CD4-positive, alpha-beta T cell treated with Interleukin-15 for 4 hours (primary cell): ENCODE results near the gene TRUB1.
"Not testable (repeated sequence)": the region's sequence is repeated elsewhere in the genome, so short reads cannot be mapped to it uniquely, and the experiment has no call there.

Source experiments
- DNase-seq: peaks from one replicate; pipeline ENCODE4 v3.0.0-alpha.2; 2020; ENCODE audit warnings: low spot score

TRUB1 gene

DNA sequence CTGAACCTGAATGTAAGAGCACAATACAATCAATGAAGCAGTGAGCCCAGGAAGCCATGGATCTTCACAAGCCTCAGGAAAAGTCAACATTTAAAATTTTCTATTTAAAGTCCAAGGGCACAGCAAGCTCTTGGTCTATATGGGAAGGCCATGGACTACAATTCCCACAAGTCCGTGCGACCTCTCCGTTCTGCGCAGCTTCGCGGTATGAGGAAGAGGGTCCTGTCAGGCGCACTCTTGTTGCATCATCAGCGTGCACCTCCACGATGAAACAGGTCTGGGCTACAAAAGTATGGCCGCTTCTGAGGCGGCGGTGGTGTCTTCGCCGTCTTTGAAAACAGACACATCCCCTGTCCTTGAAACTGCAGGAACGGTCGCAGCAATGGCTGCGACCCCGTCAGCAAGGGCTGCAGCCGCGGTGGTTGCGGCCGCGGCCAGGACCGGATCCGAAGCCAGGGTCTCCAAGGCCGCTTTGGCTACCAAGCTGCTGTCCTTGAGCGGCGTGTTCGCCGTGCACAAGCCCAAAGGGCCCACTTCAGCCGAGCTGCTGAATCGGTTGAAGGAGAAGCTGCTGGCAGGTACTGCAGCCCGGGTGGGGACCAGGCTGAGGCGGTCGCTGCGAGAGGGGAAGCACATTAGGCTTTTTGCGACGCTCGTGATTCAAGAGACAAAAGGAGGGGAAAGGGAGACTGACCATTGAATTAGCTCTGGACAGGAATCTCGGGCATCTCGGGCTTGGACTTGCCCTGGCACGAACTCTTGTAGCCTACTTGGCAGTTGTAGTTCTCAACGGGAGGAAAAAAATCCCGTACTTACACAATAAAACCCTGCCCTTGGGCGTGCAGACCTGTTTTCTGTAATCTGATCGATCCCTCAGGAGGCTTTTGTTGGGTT lies at the start of gene TRUB1:
TSS of gene TRUB1 (plus strand) at position 234 of the 894 bp plus-strand sequence. CDS start at position 293, 59 bp downstream.
- peak; percentile 88 for DNase-seq

GRCh38 chr10:114893251-114893650 lies 44.7 kb upstream of the TRUB1 start:
- no peak for DNase-seq

GRCh38 chr10:114894911-114895310 lies 43.1 kb upstream of the TRUB1 start:
- no peak for DNase-seq

- not testable (repeated sequence) for DNase-seq
Measured at GRCh38 chr10:114897011-114897410, 41.0 kb upstream of the TRUB1 start.

GRCh38 chr10:114897593-114897992 lies 40.4 kb upstream of the TRUB1 start:
- DNase-seq = no peak

DNA sequence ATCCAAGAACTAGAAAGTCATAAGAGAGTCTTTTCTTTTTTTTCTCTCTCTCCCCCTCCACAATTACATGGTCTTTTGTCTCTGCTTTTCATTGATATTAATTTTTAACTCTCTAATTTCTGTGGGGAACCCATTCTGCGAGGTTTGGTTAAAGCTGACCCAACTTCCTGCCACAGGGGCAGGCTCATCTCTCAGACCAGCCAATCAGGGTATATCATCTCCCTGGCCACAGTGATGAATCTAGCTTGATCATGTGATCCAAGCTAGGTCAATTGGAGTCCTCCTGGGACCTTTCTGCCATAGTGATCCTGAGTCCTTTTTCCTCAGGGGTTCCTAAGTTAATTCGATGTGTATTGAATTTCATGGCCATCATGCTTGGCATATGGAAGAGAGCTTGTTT lies 38.0 kb upstream of the TRUB1 start:
- DNase-seq = no peak

- no peak for DNase-seq
Measured at GRCh38 chr10:114900658-114901057, 37.3 kb upstream of the TRUB1 start.

DNA sequence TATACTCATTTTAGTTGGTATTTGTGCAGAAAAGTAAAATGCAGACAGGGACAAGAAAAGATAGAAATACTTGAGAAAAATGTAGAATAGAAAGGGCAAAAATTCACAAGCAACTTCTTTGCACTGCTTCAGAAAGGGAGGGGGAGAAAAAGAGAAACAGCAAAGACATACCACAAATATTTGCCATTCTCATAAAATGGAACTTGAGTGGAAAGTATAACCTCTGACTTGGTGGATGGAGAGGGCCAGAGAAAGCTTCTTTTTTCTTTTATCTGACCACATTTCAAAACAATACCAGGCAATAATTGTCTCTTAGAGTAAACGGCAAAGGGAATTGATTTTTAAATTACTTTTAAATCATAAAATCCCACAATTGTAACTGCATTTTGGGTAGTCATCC lies 35.8 kb upstream of the TRUB1 start:
- DNase-seq = no peak

DNA sequence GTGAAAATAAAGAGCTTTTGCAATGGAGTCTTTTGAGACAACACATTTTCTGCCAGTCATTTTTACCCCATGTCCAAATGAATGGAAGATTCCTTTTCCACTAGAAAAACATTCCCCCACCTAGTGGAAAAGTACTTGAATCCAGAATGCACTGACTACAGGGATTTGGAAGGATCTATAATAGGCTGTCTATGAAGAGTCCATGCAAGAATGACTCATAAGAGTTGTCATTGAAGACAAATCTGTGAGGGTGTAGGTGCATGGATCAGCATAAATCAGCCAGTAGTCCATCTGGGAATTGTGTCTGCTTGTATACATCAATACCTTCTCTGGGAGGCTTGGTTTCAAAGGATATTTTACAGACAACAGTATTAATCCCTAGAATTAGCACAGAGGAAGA lies 32.5 kb upstream of the TRUB1 start:
- DNase-seq = no peak

- DNase-seq = no peak
Measured at GRCh38 chr10:114906981-114907380, 31.0 kb upstream of the TRUB1 start.

GRCh38 chr10:114908896-114909295 lies 29.1 kb upstream of the TRUB1 start:
- DNase-seq = no peak

- no peak for DNase-seq
Measured at GRCh38 chr10:114911052-114911711, 26.8 kb upstream of the TRUB1 start.

- DNase-seq = no peak
Measured at GRCh38 chr10:114911801-114912469, 26.1 kb upstream of the TRUB1 start.

- no peak for DNase-seq
Measured at GRCh38 chr10:114912470-114912859, 25.5 kb upstream of the TRUB1 start.

- DNase-seq = no peak
Measured at GRCh38 chr10:114914560-114914959, 23.4 kb upstream of the TRUB1 start.

DNA sequence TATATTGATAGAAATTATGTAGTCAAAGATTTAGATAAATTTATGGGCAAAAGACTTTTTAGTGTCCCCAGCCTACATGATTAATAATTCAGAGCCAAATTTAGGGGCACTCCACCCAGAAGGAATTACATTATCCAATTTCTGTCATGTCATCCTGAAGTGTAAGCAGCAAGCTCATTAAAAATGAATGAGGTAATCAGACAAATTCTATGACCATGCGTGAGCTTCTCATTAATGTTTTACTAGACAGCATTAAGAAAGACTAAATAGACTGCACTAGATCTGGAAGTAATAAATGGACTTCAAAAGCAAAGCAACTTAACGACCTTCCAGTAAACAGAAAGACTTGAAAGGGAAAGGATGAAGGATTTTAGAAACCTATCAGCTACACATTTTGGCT lies 22.7 kb upstream of the TRUB1 start:
- DNase-seq = no peak

GRCh38 chr10:114916653-114917052 lies 21.3 kb upstream of the TRUB1 start:
- no peak for DNase-seq

DNA sequence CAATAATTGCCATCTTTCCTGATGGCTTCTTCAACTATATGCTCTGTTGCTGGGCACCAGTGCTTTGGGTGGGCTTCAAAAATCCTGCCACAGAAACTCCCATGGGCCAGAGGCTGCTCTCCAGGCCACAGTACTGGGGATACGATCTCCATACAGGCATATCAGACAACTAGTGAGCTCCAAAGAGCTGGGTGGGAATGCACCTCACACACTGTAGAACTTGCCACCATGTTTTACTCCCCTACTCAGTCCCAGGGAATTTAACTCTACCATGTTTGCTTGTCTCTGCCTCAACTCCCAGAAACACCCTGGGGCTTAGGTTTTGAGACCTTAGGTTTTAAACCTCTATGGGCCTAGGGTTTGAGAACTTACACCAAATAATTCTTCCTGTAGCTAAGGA lies 20.5 kb upstream of the TRUB1 start:
- DNase-seq = no peak

DNA sequence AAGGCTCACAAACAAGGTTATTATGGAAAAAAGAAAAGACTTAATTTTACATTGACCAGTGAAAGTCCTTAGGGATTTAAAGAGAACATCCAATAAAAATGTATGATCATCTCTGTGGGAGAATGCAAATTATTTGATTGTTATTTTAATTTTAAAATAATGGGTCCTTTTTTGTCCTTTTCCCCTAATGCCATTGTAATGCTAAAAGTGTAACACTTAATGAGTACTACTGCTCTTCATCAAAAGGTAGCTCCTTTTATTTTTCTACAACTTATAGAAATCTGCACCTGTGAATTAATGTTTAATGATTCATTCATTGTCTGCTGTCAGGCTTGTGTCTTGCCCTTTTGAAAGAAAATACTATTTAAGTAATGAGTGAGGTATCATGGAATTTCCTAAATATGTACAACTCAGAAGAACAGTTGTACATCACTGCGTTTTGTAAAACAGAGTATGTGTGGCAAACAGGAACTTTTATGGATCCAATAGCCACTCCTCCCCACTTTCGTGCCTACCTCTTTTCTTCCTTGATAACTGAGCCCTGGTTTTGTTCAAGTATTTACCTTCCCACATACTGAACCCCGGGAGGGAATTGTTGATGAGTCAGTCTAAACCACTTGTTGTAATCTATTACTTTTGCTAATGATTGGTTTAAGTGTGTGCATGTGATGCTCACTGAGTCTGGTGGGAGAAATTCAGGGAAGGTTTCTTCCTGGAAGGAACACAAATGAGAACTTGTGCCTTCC lies 19.9 kb upstream of the TRUB1 start:
- no peak for DNase-seq

DNA sequence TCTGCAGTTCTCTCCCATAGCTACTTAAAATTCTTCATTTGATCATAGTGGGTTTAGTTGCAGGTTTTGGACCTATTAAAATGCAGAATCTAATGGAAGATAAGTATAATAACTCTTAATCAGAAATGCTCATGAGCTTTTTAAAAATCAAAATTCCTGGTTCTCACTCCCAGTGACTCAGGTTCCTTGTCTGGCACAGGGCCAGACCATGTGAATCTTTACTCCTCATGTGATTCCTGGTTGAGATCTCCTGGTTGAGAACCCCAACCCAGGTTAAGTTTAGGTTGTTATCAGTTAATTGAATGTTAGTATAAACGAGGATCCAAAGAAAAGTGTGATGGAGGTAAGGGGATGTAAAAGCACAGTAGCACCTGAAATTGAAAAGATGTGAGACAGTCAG lies 17.5 kb upstream of the TRUB1 start:
- no peak for DNase-seq

GRCh38 chr10:114922003-114922402 lies 16.0 kb upstream of the TRUB1 start:
- no peak for DNase-seq

GRCh38 chr10:114923551-114923950 lies 14.4 kb upstream of the TRUB1 start:
- DNase-seq = no peak
